GM20000 (cell line): Measurements from ENCODE around the gene METTL16.
"Not testable (repeated sequence)": the region's sequence is repeated elsewhere in the genome, so short reads cannot be mapped to it uniquely, and the experiment has no call there.

ENCODE experiments used
- DNase-seq: peaks from one replicate; pipeline ENCODE4 v3.0.0; 2012; ENCODE audit warnings: low spot score
- TF ChIP-seq, protein P1 (sequence below): IDR thresholded peaks from 2 replicates; pipeline ENCODE4 v1.5.1; 2012; ENCODE audit warnings: mild to moderate bottlenecking, control low read depth; ENCODE audit errors: extremely low read depth, missing control alignments

The METTL16 gene

DNA sequence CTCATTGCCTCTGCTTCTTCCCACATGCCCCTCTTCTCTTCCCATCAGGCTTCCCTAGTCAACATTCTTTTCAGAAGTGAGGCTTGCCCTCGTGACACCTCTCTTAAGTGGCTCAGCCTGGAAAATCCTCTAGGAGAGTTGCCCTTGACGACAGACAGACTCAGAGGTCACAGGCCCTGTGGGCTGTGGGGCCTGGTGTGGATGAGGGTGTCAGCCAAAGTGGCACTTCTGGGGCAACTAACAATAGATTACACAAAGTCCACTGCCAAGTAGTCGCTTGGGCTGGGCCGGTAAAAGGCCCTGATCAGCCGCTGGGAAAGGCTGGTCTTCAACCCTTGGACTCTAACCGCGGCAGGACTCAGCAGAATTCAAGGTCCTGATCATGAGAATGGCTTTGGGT, 33.7 kb upstream of the METTL16 start:
- no peak for DNase-seq
- TF ChIP-seq, protein P1, sequence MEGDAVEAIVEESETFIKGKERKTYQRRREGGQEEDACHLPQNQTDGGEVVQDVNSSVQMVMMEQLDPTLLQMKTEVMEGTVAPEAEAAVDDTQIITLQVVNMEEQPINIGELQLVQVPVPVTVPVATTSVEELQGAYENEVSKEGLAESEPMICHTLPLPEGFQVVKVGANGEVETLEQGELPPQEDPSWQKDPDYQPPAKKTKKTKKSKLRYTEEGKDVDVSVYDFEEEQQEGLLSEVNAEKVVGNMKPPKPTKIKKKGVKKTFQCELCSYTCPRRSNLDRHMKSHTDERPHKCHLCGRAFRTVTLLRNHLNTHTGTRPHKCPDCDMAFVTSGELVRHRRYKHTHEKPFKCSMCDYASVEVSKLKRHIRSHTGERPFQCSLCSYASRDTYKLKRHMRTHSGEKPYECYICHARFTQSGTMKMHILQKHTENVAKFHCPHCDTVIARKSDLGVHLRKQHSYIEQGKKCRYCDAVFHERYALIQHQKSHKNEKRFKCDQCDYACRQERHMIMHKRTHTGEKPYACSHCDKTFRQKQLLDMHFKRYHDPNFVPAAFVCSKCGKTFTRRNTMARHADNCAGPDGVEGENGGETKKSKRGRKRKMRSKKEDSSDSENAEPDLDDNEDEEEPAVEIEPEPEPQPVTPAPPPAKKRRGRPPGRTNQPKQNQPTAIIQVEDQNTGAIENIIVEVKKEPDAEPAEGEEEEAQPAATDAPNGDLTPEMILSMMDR: no peak

DNA sequence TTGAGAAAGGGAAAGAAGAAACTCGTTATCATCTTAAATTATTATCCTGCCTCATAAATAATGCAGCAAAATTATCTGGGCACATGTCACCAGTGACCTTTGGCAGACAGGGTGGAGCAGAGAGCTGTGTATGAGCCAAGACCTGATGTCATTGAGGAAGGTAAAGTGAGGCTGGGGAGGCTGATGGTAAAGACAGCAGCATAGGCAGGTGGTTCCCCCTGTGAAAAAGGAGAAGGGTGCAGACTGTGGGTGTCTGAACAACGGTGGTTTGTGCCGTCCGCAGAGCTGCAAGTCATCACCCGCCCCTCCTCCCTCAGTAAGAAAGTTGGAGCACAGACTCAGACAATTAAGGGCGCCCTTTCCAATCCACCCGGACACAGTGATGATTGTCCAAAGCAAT, 30.8 kb upstream of the METTL16 start:
- TF ChIP-seq, protein P1: no peak
- no peak for DNase-seq

DNA sequence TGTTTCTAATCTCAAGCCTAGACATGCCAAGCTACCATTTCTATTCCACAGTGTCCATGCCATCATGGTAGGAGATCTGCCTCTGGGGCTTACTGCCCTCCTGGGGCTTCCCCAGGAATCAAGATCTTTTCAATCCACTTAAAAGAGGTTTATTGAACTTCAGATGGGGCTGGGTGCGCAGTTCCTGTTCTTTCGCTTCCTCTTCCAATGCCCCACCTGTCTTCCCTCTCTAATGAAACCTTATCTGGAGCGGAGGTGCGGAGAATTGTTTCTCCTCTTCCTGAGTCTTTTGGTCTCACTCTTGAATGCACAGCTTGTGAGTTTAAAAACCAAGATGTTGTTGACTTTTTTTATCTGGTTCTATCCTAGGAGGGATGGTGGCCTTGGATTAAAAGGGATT, 30.4 kb upstream of the METTL16 start:
- no peak for DNase-seq
- TF ChIP-seq, protein P1: no peak

DNA sequence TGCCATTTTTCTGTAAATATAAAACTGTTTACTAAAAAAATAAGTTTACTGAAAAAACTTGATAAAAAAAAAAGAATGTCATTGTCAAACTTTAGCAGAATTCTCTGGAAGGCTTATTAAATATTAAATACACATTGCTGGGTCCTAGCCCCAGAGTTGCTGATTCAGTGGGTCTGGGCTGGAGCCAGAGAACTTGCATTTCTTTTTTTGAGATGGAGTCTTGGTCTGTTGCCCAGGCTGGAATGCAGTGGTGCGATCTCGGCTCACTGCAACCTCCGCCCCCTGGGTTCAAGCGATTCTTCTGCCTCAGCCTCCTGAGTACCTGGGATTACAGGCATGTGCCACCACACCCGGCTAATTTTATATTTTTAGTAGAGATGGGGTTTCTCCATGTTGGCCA, 25.9 kb upstream of the METTL16 start:
- not testable (repeated sequence) for DNase-seq

DNA sequence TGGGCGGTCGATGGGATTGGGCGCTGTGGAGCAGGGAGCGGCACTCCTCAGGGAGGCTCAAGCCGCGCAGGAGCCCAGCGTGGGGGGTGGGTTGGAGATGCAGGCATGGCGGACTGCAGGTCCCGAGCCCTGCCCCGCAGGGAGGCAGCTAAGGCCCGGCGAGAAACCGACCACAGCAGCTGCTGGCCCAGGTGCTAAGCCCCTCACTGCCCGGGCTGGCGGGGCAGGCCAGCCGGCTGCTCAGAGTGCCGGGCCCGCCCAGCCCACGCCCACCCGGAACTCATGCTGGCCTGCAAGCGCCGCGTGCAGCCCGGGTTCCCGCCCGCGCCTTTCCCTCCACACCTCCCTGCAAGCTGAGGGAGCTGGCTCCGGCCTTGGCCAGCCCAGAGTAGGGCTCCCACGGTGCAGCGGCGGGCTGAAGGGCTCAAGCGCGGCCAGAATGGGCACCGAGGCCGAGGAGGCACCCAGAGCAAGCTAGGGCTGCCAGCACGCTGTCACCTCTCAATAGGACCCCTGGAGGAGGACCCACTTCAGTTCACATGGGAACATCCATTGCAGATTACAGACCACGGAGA, 20.5 kb upstream of the METTL16 start:
- TF ChIP-seq, protein P1: no peak
- no peak for DNase-seq

DNA sequence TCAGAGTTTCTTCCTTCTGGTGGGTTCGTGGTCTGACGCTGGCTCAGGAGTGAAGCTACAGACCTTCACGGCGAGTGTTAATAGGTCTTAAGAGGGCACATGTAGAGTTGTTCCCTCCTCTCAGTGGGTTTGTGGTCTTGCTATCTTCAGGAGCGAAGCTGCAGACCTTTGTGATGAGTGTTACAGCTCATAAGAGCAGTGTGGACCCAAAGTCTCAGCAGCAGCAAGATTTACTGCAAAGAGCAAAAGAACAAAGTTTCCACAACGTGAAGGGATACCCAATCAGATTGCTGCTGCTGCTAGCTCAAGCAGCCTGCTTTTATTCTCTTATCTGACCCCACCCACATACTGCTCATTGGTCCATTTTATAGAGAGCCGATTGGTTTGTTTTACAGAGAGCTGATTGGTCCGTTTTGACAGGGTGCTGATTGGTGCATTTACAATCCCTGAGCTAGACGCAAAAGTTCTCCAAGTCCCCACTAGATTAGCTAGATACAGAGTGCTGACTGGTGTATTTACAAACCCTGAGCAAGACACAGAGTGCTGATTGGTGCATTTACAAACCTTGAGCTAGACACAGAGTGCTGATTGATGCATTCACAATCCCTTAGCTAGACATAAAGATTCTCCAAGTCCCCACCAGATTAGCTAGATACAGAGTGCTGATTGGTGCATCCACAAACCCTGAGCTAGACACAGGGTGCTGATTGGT, 19.7 kb upstream of the METTL16 start:
- DNase-seq: not testable (repeated sequence)

DNA sequence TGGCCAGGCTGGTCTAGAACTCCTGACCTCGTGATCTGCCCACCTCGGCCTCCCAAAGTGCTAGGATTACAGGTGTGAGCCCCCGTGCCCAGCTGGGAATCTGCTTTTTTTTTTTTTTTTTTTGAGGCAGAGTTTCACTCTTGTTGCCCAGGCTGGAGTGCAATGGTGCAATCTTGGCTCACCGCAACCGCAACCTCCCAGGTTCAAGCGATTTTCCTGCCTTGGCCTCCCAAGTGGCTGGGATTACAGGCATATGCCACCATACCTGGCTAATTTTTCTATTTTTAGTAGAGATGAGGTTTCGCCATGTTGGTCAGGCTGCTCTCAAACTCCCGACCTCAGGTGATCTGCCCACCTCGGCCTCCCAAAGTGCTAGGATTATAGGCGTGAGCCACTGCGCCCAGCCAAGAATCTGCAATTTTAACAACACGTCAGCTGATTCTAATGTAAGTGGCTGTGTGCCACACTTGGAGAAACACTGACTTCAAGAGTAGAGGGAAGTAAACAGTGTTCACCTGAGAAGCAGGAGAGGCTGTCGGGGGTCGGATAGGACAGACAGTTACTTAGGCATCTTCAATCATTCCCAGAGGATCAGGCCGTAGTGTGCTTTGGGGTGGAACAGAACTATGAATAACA, 10.2 kb upstream of the METTL16 start:
- not testable (repeated sequence) for DNase-seq

DNA sequence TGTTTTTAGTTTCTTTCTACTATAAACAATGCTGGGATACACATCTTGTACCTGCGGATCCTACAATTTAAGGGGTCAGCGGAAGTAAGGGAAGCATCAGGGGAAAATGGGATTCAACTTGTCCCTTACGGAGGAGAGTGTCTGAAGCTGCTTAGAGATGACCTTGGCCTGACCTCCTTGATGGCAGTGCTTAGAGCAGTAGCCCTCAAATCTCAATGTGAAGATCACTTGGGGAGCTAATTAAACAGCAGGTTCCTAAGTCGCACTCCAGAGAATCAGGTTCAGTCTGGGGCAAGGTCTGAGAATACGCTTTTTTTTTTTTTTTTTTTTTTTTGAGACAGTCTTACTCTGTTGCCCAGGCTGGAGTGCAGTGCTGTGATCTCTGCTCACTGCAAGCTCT, 9.6 kb upstream of the METTL16 start:
- TF ChIP-seq, protein P1: no peak
- DNase-seq: no peak

DNA sequence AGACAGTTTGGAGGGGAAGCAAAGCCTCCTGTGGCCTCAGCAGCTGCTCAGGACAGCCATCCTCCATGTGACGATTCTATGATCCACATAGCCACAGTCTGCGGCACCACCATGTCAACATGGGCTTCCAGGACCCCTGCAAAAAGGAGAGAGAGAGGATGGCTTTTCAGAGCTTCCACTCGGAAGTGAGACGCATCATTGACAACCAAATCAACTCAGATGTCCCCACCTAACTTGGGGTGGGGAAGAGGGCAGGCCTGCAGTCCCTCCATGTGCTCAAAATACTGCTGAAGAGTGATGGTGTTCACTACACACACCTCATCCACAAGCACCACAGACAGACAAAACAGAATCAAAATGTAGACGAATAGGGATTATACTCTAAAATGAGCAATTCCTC, 5.9 kb upstream of the METTL16 start:
- no peak for DNase-seq
- TF ChIP-seq, protein P1: no peak
